Neuronal stem cell (in vitro differentiated cells): ENCODE measurements around the gene CCDC117.

Experiments used
- DNase-seq: peaks from one replicate; pipeline ENCODE4 v3.0.0-alpha.2; 2013; ENCODE audit warnings: low spot score
- H2AFZ ChIP-seq: one replicate; pipeline ENCODE4 v1.6.1; 2013; ENCODE audit warnings: mild to moderate bottlenecking, low read length, inconsistent platforms
- H2AK5ac ChIP-seq: 2 replicates; pipeline ENCODE4 v1.6.1; 2013; ENCODE audit warnings: low read depth, mild to moderate bottlenecking, inconsistent platforms, low read length, moderate library complexity, mixed read lengths
- H2BK120ac ChIP-seq: 2 replicates; pipeline ENCODE4 v1.6.1; 2013; ENCODE audit warnings: low read depth, mild to moderate bottlenecking, inconsistent platforms, low read length, moderate library complexity, mixed read lengths
- H2BK12ac ChIP-seq: one replicate; pipeline ENCODE4 v1.6.1; 2013; ENCODE audit warnings: low read length, inconsistent platforms
- H2BK15ac ChIP-seq: 2 replicates; pipeline ENCODE4 v1.6.1; 2013; ENCODE audit warnings: mild to moderate bottlenecking, low read length, inconsistent platforms, mixed read lengths
- H2BK5ac ChIP-seq: one replicate; pipeline ENCODE4 v1.6.1; 2013; ENCODE audit warnings: inconsistent platforms, mild to moderate bottlenecking, low read length, moderate library complexity
- H3K14ac ChIP-seq: one replicate; pipeline ENCODE4 v1.6.1; 2013; ENCODE audit warnings: low read length, inconsistent platforms
- H3K18ac ChIP-seq: 2 replicates; pipeline ENCODE4 v1.6.1; 2013; ENCODE audit warnings: low read length, inconsistent platforms
- H3K23ac ChIP-seq: 2 replicates; pipeline ENCODE4 v1.6.1; 2013; ENCODE audit warnings: low read depth, mild to moderate bottlenecking, mixed read lengths, low read length, inconsistent platforms; ENCODE audit not compliant: poor library complexity
- H3K27ac ChIP-seq: replicated peaks from 3 replicates; pipeline ENCODE4 v1.5.1; 2013; ENCODE audit warnings: low read length, inconsistent platforms
- H3K27me3 ChIP-seq, 3 experiments: 2 replicates each; pipeline ENCODE4 v1.6.1; 2013; ENCODE audit warnings: low read length in 3 of 3, mild to moderate bottlenecking in 2 of 3, inconsistent platforms in 1 of 3, low read depth in 1 of 3, mixed read lengths in 1 of 3, moderate library complexity in 1 of 3; ENCODE audit not compliant: control insufficient read depth in 3 of 3, insufficient read depth in 3 of 3
- H3K36me3 ChIP-seq, 2 donors: replicated peaks in 1 of 2; 2 replicates each; pipeline ENCODE4 v1.6.1; 2013; ENCODE audit warnings: low read length in 2 of 2; ENCODE audit not compliant: control insufficient read depth in 2 of 2, insufficient read depth in 2 of 2
- H3K4ac ChIP-seq: 2 replicates; pipeline ENCODE4 v1.6.1; 2013; ENCODE audit warnings: inconsistent platforms, mild to moderate bottlenecking, low read length, moderate library complexity
- H3K4me1 ChIP-seq, 2 donors: 1 replicate in 1 of 2; 2 replicates in 1 of 2; pipeline ENCODE4 v1.6.1; 2013; ENCODE audit warnings: low read length in 2 of 2, low read depth in 1 of 2; ENCODE audit not compliant: control insufficient read depth in 2 of 2, insufficient read depth in 1 of 2
- H3K4me2 ChIP-seq: one replicate; pipeline ENCODE4 v1.6.1; 2013; ENCODE audit warnings: mild to moderate bottlenecking, low read length, inconsistent platforms; ENCODE audit not compliant: insufficient read depth, poor library complexity, severe bottlenecking
- H3K4me3 ChIP-seq, 2 donors: 2 replicates each; pipeline ENCODE4 v1.5.1; 2013; ENCODE audit warnings: low read length in 2 of 2, mild to moderate bottlenecking in 2 of 2, inconsistent platforms in 1 of 2, moderate library complexity in 1 of 2
- H3K79me1 ChIP-seq: one replicate; pipeline ENCODE4 v1.6.1; 2013; ENCODE audit warnings: low read depth, mild to moderate bottlenecking, inconsistent platforms, low read length, moderate library complexity
- H3K9ac ChIP-seq: one replicate; pipeline ENCODE4 v1.6.1; 2013; ENCODE audit warnings: mild to moderate bottlenecking, low read depth, low read length, inconsistent platforms; ENCODE audit not compliant: poor library complexity
- H3K9me3 ChIP-seq, 2 donors: replicated peaks in 1 of 2; 2 replicates each; pipeline versions ENCODE3 to v1.6.1; 2013; ENCODE audit warnings: low read length in 2 of 2, mild to moderate bottlenecking in 2 of 2, inconsistent platforms in 1 of 2, low read depth in 1 of 2, mixed read lengths in 1 of 2, moderate library complexity in 1 of 2; ENCODE audit not compliant: control insufficient read depth in 2 of 2, insufficient read depth in 1 of 2
- H4K8ac ChIP-seq: one replicate; pipeline ENCODE4 v1.6.1; 2013; ENCODE audit warnings: low read depth, mild to moderate bottlenecking, inconsistent platforms, low read length, moderate library complexity
- H4K91ac ChIP-seq: one replicate; pipeline ENCODE4 v1.6.1; 2013; ENCODE audit warnings: low read length, low read depth, mild to moderate bottlenecking, inconsistent platforms; ENCODE audit not compliant: poor library complexity
- WGBS, 2 donors: extraction: QIAGEN DNeasy Blood & Tissue Kit; methylation state at CpG; one replicate each; pipeline ENCODE4 v1.1.7; 2013; ENCODE audit warnings: missing lambda C conversion rate in 2 of 2, mixed read lengths in 1 of 2; ENCODE audit not compliant: insufficient read length in 2 of 2, insufficient replicate concordance in 1 of 2; ENCODE audit errors: extremely low coverage in 2 of 2; 5-methylcytosine and 5-hydroxymethylcytosine counted together

The CCDC117 gene

DNA sequence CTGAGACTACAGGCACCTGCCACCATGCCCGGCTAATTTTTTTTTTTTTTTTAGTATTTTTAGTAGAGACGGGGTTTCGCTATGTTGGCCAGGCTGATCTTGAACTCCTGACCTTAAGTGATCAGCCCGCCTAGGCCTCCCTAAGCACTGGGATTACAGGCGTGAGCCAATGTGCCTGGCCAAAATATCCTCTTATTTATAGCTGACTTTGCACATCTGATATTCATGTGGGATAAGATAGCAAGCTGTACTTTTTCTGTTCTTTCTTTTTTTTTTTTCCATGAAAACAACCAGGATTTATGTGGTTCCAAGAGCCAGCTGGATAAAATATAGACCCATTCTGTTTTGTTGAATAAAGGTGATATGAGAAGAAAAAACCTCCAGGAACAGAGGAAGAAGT lies 40.0 kb downstream of the CCDC117 start:
- H3K18ac ChIP-seq = no peak overlapping the region
- H3K4me3 ChIP-seq = no peak overlapping the region
- H2BK15ac ChIP-seq = no peak overlapping the region
- WGBS, 2 donors = no CpG with 5 or more reads among the region's 5 CpGs
- no peak overlapping the region for H3K4me2 ChIP-seq
- H4K8ac ChIP-seq = no peak overlapping the region
- H3K14ac ChIP-seq = no peak overlapping the region
- no peak overlapping the region for H3K27ac ChIP-seq
- H3K27me3 ChIP-seq = no peaks in the 10 kb centered on the region
- H3K36me3 ChIP-seq = peaks cover 0 to 5% of the 10 kb centered on the region in 2 donors
- no peak overlapping the region for H2AFZ ChIP-seq
- no peak overlapping the region for H4K91ac ChIP-seq
- no peak for DNase-seq
- no peak overlapping the region for H2BK12ac ChIP-seq
- no peak overlapping the region for H2BK120ac ChIP-seq
- no peaks in the 10 kb centered on the region for H3K9me3 ChIP-seq
- no peak overlapping the region for H3K4ac ChIP-seq
- H3K79me1 ChIP-seq = no peaks in the 10 kb centered on the region
- no peak overlapping the region for H2BK5ac ChIP-seq
- no peak overlapping the region for H3K23ac ChIP-seq
- H3K9ac ChIP-seq = no peak overlapping the region
- H2AK5ac ChIP-seq = no peak overlapping the region
- H3K4me1 ChIP-seq = peaks cover 0 to 5% of the 10 kb centered on the region in 2 donors

DNA sequence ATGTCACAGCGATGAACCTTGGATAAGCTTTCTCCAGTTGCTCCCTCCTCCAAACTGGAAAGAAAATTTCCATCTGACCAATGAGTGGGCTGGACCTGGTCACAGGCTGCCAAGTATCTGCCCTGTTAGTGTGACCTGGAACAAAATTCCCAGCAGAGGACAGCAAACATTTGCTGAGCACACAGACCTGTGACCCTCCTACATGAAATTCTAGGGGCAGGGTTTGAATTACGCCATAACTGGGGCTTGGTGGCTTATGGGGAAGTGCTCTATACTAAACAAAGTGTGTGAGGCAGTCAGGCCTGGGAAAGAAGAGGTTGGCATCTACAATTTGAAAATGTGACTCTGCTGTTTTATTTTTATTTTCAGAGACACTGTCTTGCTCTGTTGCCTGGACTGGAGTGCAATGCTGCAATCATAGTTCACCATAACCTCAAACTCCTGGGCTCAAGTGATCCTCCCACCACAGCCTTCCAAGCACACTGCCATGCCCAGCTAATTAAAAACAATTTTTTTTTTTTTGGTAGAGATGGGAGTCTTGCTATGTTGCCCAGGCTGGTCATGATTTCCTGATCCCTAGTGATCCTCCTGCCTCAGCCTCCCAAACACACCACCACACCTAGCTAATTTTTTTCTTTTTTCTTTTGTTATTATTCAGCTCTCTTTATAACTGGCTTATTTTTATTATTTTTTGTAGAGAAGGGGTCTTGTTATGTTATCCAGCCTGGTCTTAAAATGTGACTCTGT lies 41.5 kb downstream of the CCDC117 start:
- Histone ChIP-seq H3K14ac (no peak overlapping the region), H2AFZ (no peak overlapping the region), H3K4me3 (no peak overlapping the region), H3K9ac (no peak overlapping the region), H4K91ac (no peak overlapping the region), H3K27me3 (no peaks in the 10 kb centered on the region), H4K8ac (no peak overlapping the region), H2AK5ac (no peak overlapping the region), H2BK15ac (no peak overlapping the region), H2BK5ac (no peak overlapping the region), H3K4ac (no peak overlapping the region), H3K27ac (no peak overlapping the region), H2BK12ac (no peak overlapping the region), H3K18ac (no peak overlapping the region), H2BK120ac (no peak overlapping the region), H3K23ac (no peak overlapping the region), H3K4me1 (peaks cover 5 to 6% of the 10 kb centered on the region in 2 donors), H3K9me3 (no peaks in the 10 kb centered on the region), H3K4me2 (no peak overlapping the region), H3K36me3 (peaks cover 0 to 2% of the 10 kb centered on the region in 2 donors), H3K79me1 (no peaks in the 10 kb centered on the region)
- no CpG with 5 or more reads among the region's 2 CpGs for WGBS, 2 donors
- no peak for DNase-seq

DNA sequence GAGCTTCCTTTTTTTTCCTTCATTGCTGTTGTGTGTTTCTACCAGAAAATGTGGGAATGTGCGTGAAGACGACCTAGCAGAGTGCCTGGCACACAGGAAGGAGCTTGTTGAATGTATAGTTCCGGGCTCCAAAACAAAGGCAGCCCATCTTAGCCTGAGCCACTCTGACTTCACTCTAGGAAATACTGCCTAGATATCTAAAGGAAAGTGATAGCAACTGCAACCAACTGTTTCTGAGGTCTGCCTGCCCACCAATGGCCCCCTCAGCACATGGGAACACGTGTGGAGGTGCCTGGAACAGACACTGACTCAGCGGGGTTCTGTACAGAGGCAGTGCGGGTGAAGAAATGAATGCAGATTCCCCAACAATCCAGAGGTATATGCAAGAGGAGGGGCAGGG lies 42.6 kb downstream of the CCDC117 start:
- no peak overlapping the region for H2BK15ac ChIP-seq
- H3K18ac ChIP-seq = no peak overlapping the region
- H3K4me1 ChIP-seq = peaks cover 5 to 6% of the 10 kb centered on the region in 2 donors
- no peak overlapping the region for H3K4me2 ChIP-seq
- no peak overlapping the region for H3K4me3 ChIP-seq
- no peak overlapping the region for H2BK120ac ChIP-seq
- no peaks in the 10 kb centered on the region for H3K9me3 ChIP-seq
- no peak overlapping the region for H3K14ac ChIP-seq
- no peak overlapping the region for H2AFZ ChIP-seq
- no peak overlapping the region for H2BK12ac ChIP-seq
- H3K4ac ChIP-seq = no peak overlapping the region
- H3K27me3 ChIP-seq = no peaks in the 10 kb centered on the region
- H2BK5ac ChIP-seq = no peak overlapping the region
- H3K23ac ChIP-seq = no peak overlapping the region
- no peak for DNase-seq
- H4K8ac ChIP-seq = no peak overlapping the region
- no CpG with 5 or more reads among the region's 6 CpGs for WGBS, 2 donors
- H3K9ac ChIP-seq = no peak overlapping the region
- H3K36me3 ChIP-seq = peaks cover 0 to 2% of the 10 kb centered on the region in 2 donors
- no peak overlapping the region for H2AK5ac ChIP-seq
- no peak overlapping the region for H3K27ac ChIP-seq
- H4K91ac ChIP-seq = no peak overlapping the region
- H3K79me1 ChIP-seq = no peaks in the 10 kb centered on the region

DNA sequence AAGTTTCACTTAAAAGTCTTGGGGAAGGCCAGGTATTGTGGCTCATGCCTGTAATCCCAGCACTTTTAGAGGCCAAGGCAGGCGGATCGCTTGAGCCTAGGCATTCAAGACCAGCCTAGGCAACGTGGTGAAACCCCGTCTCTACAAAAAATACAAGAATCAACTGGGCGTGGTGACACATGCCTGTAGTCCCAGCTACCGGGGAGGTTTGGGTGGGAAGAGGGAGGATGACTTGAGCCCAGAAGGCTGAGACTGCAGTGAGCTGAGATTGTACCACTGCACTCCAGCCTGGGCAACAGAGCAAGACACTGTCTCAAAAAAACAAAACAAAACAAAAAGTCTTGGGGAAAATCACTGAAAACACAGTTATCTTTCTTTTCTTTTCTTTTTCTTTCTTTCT lies 43.2 kb downstream of the CCDC117 start:
- DNase-seq = no peak
- Histone ChIP-seq H2BK15ac (no peak overlapping the region), H3K23ac (no peak overlapping the region), H4K8ac (no peak overlapping the region), H3K4me2 (no peak overlapping the region), H3K14ac (no peak overlapping the region), H2AFZ (no peak overlapping the region), H3K79me1 (no peaks in the 10 kb centered on the region), H3K4me3 (no peak overlapping the region), H3K4me1 (peaks cover 5 to 6% of the 10 kb centered on the region in 2 donors), H3K27ac (no peak overlapping the region), H2BK120ac (no peak overlapping the region), H3K9me3 (no peaks in the 10 kb centered on the region), H3K18ac (no peak overlapping the region), H2BK5ac (no peak overlapping the region), H3K9ac (no peak overlapping the region), H4K91ac (no peak overlapping the region), H3K36me3 (peaks cover 0 to 2% of the 10 kb centered on the region in 2 donors), H2AK5ac (no peak overlapping the region), H2BK12ac (no peak overlapping the region), H3K27me3 (no peaks in the 10 kb centered on the region), H3K4ac (no peak overlapping the region)
- no CpG with 5 or more reads among the region's 6 CpGs for WGBS, 2 donors
